Choroid plexus epithelial cell (primary cell): ENCODE results near the gene TBC1D9.

ENCODE experiments used
- DNase-seq: peaks from one replicate; pipeline ENCODE4 v3.0.0-alpha.2; 2010; ENCODE audit warnings: low read depth
- H3K4me3 ChIP-seq: 2 replicates; pipeline ENCODE4 v1.5.1; 2011; ENCODE audit warnings: low read depth, mild to moderate bottlenecking, control low read depth, low read length, moderate library complexity
- TF ChIP-seq, protein P1 (sequence below): conservative IDR thresholded peaks from 2 replicates; pipeline ENCODE4 v1.5.1; 2011; ENCODE audit warnings: low read depth, mild to moderate bottlenecking, control low read depth, inconsistent platforms, low read length, moderate library complexity

The TBC1D9 gene

DNA sequence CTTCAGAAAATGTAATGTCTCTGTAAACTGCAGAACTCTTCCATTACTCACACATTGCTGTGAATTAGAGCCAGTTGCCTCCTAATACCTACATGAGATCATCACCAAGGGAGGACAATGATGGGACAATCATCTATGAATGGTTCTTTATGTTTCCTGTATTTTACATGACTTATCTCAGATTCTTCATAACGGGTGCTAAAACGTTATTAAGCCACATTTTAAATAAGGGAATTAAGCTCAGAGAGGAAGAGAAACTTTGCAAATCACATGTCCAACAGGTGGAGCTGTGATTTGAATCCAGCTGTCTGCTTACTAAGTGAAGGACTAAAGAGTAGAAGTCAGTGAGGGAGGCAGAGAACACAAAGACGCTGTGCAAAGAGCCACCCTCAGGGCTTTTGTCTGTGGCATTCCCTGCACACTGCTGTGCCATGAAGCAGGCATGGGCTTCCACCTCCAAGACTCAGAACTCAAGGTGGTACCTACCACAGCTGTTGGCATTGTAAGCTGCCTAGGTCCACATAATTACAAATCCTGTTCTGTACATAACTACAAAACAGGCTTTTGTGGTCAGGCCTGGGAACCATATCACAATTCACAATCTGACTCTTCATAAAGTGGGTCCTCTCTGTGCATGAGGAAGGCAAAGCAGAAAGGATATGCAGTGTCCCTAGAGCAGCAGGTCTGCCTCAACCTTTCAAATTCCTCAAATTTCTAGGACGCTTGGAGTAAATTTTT, 12.8 kb downstream of the TBC1D9 start:
- peak; percentile 52 for DNase-seq

DNA sequence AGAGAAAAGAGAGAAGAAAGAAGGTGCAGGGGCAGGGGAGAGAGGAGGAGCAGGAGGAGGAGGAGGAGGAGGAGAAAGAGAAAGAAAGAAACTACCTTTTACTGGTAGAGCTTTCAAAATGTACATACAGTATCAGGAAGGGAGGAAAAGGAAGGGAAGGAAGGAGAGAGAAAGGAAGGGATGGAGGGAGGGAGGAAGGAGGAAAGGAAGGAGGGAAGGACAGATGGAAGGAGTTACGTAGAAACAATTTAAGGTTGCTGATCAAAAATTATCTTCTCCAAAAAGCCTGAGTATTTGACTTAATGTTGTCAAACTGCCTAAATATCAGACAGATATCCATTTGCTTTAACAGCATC, 13.4 kb downstream of the TBC1D9 start:
- TF ChIP-seq, protein P1, sequence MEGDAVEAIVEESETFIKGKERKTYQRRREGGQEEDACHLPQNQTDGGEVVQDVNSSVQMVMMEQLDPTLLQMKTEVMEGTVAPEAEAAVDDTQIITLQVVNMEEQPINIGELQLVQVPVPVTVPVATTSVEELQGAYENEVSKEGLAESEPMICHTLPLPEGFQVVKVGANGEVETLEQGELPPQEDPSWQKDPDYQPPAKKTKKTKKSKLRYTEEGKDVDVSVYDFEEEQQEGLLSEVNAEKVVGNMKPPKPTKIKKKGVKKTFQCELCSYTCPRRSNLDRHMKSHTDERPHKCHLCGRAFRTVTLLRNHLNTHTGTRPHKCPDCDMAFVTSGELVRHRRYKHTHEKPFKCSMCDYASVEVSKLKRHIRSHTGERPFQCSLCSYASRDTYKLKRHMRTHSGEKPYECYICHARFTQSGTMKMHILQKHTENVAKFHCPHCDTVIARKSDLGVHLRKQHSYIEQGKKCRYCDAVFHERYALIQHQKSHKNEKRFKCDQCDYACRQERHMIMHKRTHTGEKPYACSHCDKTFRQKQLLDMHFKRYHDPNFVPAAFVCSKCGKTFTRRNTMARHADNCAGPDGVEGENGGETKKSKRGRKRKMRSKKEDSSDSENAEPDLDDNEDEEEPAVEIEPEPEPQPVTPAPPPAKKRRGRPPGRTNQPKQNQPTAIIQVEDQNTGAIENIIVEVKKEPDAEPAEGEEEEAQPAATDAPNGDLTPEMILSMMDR, result no peak
- H3K4me3 ChIP-seq, result peak overlapping the region; percentile 21
- no peak for DNase-seq

More for the DNA sequence above, 12.8 kb downstream of the TBC1D9 start:
- TF ChIP-seq, protein P1, result peak; percentile 37
- no peak overlapping the region for H3K4me3 ChIP-seq

DNA sequence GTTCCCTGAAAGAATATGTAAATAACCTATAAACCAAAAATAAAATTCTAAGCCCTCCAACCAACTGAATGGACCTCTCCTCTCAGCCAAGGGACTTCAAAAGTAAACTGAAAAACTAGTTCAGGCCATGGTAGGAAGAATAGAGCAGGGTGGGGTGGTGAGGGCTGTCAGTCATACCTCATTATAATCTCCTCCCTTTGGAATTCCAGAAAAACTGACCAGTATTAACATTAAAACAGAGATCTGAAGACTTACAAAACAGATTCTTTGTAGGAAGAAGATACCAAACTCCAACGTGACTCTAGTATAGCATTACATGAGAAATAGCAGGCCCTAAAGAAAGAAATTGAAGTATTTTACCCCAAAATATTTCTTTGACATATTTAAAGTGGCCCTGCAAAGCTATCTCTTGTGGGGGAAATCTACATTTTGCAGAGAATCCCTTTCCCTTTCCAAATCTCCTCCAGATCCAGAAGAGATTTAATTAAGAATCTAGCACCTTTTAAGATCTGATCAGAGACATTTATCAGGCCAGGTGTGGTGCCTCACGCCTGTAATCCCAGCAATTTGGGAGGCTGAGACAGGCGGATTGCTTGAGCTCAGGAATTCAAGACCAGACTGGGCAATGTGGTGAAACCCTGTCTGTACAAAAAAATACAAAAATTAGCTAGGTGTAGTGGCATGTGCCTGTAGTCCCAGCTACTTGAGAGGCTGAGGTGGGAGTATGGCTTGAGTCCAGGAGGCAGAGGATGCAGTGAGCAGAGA, 15.1 kb downstream of the TBC1D9 start:
- no peak for DNase-seq
- TF ChIP-seq, protein P1, result no peak
- H3K4me3 ChIP-seq, result no peak overlapping the region

DNA sequence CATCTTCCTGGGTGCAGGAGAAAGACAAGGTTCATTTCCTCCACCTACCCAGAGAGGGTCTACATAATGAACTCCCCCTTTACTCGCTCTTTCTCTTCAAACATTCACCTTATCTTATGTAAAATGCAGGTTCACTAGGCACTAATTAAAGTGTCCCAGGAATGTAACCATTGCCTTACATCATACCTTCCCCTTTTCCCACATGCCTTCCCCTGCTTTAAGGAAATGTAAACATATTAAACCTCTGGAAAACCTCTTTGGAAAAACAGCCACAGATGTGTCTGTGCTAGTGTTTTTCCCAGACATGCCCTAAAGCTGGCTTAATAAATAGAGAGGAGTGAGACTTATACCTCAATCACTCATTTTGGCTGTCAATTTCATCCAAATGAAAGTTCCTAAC, 15.8 kb downstream of the TBC1D9 start:
- no peak for DNase-seq
- no peak overlapping the region for H3K4me3 ChIP-seq
- TF ChIP-seq, protein P1, result no peak

DNA sequence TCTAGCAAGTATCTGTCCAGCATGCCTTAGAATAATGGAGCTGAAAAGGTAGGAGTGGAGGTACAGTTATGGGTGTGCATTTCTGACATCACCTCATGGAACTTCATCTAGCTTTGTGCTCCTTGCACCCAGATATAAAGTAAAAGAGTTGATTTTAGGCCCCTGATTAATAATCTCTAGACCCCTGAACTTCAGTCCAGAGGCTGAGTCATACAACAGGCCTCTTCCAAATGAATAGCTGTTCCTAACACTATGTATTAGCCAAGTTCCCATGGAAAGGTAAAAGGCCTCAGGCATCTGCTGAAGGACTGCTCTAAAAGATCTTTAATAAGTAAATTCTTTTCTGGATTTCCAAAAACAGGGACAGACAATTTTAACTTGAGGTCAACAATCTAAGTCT, 16.2 kb downstream of the TBC1D9 start:
- no peak for DNase-seq
- no peak overlapping the region for H3K4me3 ChIP-seq
- TF ChIP-seq, protein P1, result no peak

DNA sequence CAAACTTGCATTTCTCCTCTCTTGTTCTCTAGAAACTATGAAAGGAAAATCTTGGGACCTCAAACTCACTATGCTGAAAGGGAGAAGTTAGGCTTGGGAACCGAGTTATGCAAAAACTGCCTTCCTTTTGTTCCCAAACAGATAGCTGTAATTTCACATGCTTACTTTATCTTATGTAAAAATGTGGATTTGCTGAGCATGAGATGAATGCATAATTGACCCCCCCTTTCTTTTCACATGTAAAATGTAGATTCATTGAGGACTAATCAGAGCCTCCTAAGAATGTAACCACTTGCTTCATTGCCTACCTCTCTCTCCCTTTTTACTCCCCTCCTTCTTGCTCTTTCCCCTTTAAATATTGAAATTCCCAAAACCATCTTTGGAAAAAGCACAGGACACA, 18.0 kb downstream of the TBC1D9 start:
- DNase-seq, result no peak
- TF ChIP-seq, protein P1, result no peak
- H3K4me3 ChIP-seq, result no peak overlapping the region
